ENCODE measurements around the gene DYNC1I2.

DYNC1I2 gene

DNA sequence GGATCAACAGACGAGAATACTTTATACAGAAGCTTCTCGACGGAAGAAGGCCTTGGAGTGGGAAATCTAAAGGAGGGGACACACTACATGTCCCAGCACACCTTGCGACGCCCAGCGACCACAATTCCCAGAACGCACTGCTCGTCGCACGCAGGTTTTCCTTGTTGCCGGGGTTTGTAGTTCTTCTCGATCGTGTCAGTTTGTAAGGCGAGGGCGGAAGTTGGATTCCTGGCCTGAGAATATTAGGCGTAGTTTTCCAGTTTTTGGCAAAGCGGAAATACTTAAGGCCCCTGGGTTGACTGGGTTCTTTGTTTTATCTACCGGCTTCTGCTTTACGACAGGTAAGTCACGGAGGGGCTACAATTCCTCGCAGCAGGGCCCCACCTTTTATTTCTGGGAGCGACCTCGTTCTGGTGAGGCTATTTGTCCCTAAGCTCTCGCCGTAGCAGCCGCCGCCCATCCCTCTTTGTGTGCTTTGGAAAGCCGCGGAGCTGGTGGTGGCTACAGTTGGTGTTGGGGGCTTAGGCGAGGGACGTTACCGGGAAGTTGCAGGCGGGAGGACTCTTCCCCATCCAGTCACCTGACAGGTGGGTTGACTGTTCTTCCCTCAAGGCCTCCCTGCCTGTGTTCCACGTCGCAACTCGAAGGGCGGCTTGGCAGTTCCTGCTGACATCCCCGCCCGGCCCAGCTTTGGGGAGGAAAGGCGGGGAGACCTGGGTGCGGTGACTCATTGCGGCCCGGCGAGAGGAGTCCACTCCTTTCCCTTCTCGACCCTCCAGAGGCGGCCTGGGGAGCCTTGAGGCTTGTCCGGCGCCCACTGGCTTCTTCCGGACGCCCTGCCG lies at the start of gene DYNC1I2:
Gene DYNC1I2, plus strand, starts transcription at position 183 of the 842 bp plus-strand sequence. CDS start 2,687 bp downstream, outside the sequence.
- DNase-seq = peak; percentile 45

DNA sequence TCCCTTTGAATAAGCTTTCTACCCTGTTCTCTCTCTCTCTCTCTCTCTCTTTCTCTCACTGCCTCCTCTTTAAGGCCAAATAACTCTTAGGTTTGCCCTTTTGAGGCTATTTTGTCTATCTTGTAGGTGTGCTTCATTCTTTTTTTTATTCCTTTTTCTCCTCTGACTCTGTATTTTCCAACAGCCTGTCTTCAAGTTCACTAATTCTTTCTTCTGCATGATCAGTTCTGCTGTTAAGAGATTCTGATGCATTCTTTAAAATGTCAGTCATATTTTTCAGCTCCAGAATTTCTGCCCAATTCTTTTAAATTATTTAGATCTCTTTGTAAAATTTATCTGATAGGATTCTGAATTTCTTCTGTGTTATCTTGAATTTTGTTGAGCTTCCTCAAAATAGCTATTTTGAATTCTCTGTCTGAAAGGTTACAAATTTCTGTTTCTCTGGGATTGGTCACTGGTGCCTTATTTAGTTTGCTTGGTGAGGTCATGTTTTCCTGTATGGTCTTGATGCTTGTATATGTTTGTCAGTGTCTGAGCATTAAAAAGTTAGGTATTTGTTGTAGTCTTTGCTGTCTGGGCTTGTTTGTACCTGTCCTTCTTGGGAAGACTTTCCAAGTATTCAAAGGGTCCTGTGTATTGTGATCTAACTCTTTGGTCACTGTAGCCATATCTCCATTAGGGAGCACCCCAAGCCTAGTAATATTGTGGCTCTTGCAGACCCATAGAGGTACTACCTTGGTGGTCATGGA lies 35.4 kb upstream of the DYNC1I2 start:
- DNase-seq = no peak

- no peak for DNase-seq
These were observed 34.9 kb upstream of the DYNC1I2 start for GRCh38 chr2:171652416-171652785.

- DNase-seq = no peak
These were observed 31.7 kb upstream of the DYNC1I2 start for GRCh38 chr2:171655586-171655985.

GRCh38 chr2:171667041-171667440 lies 20.2 kb upstream of the DYNC1I2 start:
- no peak for DNase-seq

GRCh38 chr2:171668183-171668582 lies 19.1 kb upstream of the DYNC1I2 start:
- no peak for DNase-seq

- DNase-seq = no peak
These were observed 18.1 kb upstream of the DYNC1I2 start for GRCh38 chr2:171669121-171669520.

GRCh38 chr2:171670655-171671054 lies 16.6 kb upstream of the DYNC1I2 start:
- DNase-seq = no peak

- DNase-seq = no peak
These were observed 15.4 kb upstream of the DYNC1I2 start for GRCh38 chr2:171671867-171672266.

- no peak for DNase-seq
These were observed 13.4 kb upstream of the DYNC1I2 start for GRCh38 chr2:171673905-171674304.

GRCh38 chr2:171675810-171676345 lies 11.4 kb upstream of the DYNC1I2 start:
- no peak for DNase-seq

DNA sequence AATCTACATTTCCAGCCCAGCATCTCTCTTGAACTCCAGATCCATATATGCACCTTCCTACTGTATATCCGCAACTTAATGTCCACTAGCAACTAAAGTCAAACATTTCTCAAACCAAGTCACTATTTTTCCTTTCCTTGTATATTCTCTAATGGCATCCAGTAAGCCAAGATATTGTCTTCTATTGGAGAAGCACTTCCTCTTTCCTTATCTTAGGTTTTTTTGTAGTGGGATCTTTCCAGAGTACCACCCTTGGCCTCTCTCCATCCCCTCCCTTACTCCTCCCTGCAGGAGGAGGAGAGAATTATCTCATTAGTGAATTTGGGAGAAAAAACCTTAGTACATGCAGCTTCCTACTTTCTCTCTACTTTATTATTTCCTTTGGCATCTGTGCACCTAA lies 8.7 kb upstream of the DYNC1I2 start:
- DNase-seq = no peak

GRCh38 chr2:171688129-171688465 lies 828 bp downstream of the DYNC1I2 start:
- DNase-seq = no peak

DNA sequence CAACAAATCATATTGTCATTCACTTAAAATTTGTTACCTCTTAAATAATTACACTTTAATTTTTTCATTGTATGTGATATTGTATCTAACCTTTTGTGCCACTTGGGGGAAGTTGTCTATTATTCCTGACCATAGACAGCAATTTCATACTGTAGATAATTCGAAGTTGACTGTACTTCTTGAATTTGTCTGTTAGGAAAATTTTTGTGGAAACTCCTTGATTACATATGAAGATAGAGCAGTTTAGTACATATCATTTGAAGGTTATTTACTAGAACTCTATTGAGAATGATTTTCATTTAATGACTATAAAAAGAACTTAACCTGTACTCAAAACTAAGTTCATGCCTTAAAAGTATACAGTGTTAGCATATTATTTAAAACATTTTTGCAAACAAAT lies 5.1 kb downstream of the DYNC1I2 start:
- no peak for DNase-seq

- no peak for DNase-seq
These were observed 15.7 kb downstream of the DYNC1I2 start for GRCh38 chr2:171702781-171703556.

DNA sequence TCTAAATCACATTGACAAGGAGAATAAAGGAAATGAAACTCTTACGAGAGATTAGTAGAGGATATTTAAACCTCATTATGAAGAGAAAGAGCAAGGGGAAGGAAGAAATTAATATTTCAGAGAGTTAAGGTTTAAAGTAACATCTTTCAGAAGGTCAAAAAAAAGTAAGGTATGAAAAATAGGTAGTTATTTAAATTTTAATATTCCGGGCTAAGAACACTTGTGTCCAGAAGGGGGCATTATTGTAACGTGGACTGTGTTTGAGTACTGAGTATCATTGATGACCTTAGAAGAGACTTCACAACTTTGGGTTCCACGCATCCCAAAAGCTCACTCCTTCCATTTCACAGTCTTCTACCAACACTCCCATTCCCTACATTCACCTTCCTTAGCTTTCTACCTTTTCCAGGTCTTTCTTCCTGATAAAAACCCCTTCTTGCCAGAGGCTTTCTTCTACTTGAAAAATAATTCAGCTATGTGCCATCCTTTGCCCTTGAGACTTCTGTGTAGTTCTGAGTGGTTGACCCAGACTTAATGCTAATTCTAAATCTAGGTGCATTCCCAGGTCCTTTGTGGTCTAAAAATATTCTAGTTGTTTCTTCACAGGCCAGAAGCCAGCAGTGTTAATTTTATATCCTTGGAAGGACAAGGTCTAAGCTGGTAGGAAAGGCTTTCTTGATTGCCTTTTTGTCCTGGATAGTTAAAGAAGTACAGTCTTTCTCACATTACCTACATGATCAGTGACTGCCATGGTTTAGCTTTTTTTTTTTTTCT lies 16.5 kb downstream of the DYNC1I2 start:
- no peak for DNase-seq

DNA sequence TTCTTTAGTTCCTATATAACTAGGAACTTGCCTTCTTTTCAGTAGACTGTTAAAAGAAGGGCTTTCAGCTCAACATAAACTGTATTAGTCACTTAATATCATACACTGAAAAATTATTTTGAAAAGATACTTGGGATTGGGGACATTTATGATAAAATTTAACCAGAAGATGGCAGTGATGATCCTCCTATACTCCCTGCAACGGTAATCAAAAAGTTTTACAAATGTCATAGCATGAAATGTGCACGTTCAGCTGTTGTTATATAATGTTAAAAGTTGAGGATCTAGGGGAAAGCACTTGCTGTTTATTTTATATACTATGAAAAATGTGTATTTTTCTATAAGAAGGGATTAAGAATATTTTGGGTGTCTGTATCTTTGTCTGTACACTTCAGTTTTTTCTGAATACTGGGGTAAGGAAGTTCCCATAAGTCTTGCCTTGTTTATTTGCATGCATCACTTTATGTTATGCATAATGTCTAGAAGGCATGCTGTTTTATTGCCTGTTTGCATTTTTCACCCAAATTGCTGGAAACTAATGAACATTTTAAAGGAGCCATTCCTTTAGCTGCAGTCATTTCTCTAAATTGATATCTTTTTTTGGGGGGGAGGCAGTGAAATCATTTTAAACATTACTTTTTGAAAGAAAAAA lies 19.0 kb downstream of the DYNC1I2 start:
- DNase-seq = no peak

DNA sequence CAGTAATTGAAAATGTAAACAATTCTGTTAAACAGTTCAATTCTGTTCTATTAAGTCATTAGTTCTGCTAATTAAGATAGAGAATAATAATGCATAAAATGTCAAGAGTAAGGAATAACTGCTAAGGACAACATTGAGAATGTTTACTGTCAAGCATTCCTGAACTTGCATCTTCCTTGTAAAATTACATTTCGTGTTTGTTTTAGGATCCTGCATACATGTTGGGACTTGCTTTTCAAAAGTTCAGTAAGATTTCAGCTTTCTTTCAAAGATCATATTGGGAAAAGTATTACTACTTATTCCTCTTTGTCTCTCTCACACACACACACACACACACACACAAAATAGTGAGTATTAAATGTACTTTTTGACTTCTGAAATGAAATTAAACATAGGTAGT lies 20.5 kb downstream of the DYNC1I2 start:
- no peak for DNase-seq

GRCh38 chr2:171709011-171709685 lies 21.9 kb downstream of the DYNC1I2 start:
- no peak for DNase-seq

GRCh38 chr2:171711351-171711750 lies 24.1 kb downstream of the DYNC1I2 start:
- no peak for DNase-seq

DNA sequence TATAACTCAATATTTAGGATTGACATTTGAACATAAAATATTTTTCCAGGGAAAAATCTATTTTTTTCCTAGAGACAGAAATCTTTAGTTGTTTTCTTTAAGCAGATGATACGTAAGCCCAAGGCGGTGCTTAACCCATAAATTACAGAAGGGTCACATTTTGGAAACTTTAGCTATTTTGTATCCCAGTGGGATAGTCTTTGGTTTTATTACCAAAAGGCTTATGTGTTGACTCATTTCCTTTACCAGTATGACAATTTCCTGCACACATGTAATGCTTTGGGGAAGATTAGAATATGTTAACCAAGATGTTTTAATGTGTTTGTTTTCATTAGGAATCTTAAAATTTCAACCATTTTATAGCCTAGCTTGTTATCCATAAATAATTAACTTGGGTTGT lies 24.8 kb downstream of the DYNC1I2 start:
- no peak for DNase-seq
